ENCODE data around the gene GPR137. TPM values are rescaled to one million over a fixed set of nuclear protein-coding genes. Genes with fewer than 3 reads are reported as not detected.

The GPR137 gene
- total RNA-seq, 1 experiment from 2014 or later, result 32.4 TPM

DNA sequence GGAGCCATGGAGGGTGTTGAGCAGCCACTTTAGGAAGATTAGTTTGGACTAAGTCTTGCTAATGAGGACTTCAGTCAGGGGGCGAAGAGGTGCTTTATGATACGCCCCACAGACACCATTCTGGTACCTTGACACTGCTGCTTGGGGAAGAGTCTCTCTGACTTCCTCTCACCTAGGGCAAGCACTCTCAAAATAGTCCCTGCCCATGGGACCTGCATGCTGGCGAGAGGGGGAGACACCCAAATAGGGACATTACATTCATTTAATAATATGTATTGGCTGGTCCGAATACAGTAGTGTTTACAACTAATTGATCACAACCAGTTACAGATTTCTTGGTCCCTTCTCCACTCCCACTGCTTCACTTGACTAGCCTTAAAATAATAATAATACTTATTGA lies 10.1 kb downstream of the GPR137 start:
- no peaks in the 10 kb centered on the region for H3K79me2 ChIP-seq (ENCODE audit: low read length)
- H2AFZ ChIP-seq (ENCODE audit: low read length), result no peak overlapping the region
- no peaks in the 10 kb centered on the region for H3K9me3 ChIP-seq (ENCODE audit: low read length)
- H3K27ac ChIP-seq (ENCODE audit: low read length), result no peak overlapping the region
- BruUV-seq (replicated peaks), result no TSS peak
- no peak overlapping the region for H3K4me2 ChIP-seq (ENCODE audit: low read length)
- H3F3A ChIP-seq (ENCODE audit: low read length, unreplicated experiment), result no peaks in the 10 kb centered on the region
- intact Hi-C loops (cut with micrococcal nuclease), result no loop called here
- H3K9ac ChIP-seq (ENCODE audit: low read length), result no peak overlapping the region
- no peak overlapping the region for H3K4me3 ChIP-seq (ENCODE audit: low read length)
- DNase-seq (no peak), ATAC-seq (no peak)
- CTCF ChIA-PET, result interaction anchor here (0.9 kb wide), 1 partner anchor 19 kb away, joined by 8 read pairs; no protein-coding TSS in a partner anchor
- H3K4me1 ChIP-seq (ENCODE audit: insufficient read depth, low read length), result peaks cover 21% of the 10 kb centered on the region
- no peaks in the 10 kb centered on the region for H3K36me3 ChIP-seq (ENCODE audit: low read depth, low read length)
- POLR2A ChIA-PET (ENCODE audit: unreplicated experiment), result interaction anchor here (0.6 kb wide), 1 partner anchor 44 kb away, joined by 4 read pairs; no protein-coding TSS in a partner anchor
- peaks cover 37% of the 10 kb centered on the region for H3K27me3 ChIP-seq (ENCODE audit: low read length)
- TF ChIP-seq EZH2phosphoT487 (IDR thresholded peaks at IDR 0.05; ENCODE audit: borderline replicate concordance, low read length), result no peak
- TF ChIP-seq, protein P1, sequence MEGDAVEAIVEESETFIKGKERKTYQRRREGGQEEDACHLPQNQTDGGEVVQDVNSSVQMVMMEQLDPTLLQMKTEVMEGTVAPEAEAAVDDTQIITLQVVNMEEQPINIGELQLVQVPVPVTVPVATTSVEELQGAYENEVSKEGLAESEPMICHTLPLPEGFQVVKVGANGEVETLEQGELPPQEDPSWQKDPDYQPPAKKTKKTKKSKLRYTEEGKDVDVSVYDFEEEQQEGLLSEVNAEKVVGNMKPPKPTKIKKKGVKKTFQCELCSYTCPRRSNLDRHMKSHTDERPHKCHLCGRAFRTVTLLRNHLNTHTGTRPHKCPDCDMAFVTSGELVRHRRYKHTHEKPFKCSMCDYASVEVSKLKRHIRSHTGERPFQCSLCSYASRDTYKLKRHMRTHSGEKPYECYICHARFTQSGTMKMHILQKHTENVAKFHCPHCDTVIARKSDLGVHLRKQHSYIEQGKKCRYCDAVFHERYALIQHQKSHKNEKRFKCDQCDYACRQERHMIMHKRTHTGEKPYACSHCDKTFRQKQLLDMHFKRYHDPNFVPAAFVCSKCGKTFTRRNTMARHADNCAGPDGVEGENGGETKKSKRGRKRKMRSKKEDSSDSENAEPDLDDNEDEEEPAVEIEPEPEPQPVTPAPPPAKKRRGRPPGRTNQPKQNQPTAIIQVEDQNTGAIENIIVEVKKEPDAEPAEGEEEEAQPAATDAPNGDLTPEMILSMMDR (conservative IDR thresholded peaks at IDR 0.05; ENCODE audit: low read depth, low read length), result no peak
- TF ChIP-seq EZH2 (IDR thresholded peaks at IDR 0.05; ENCODE audit: low read length, unreplicated experiment), result no peak
- H3K9me2 ChIP-seq (replicated peaks; ENCODE audit: low read length), result no peaks in the 10 kb centered on the region
- no peaks in the 10 kb centered on the region for H4K20me1 ChIP-seq (ENCODE audit: low read length)

- no peaks in the 10 kb centered on the region for H4K20me1 ChIP-seq (ENCODE audit: low read length)
- H3K4me3 ChIP-seq (ENCODE audit: low read length), result no peak overlapping the region
- peaks cover 23% of the 10 kb centered on the region for H3K4me1 ChIP-seq (ENCODE audit: insufficient read depth, low read length)
- no peaks in the 10 kb centered on the region for H3F3A ChIP-seq (ENCODE audit: low read length, unreplicated experiment)
- DNase-seq, result peak; percentile 44
- no peaks in the 10 kb centered on the region for H3K36me3 ChIP-seq (ENCODE audit: low read depth, low read length)
- no peak overlapping the region for H3K4me2 ChIP-seq (ENCODE audit: low read length)
- ATAC-seq, result no peak
- intact Hi-C loops (cut with micrococcal nuclease), result no loop called here
- no peaks in the 10 kb centered on the region for H3K79me2 ChIP-seq (ENCODE audit: low read length)
- H3K9me3 ChIP-seq (ENCODE audit: low read length), result no peaks in the 10 kb centered on the region
- TF ChIP-seq, protein P1 (conservative IDR thresholded peaks at IDR 0.05; ENCODE audit: low read depth, low read length), result no peak
- no peak for TF ChIP-seq EZH2phosphoT487 (IDR thresholded peaks at IDR 0.05; ENCODE audit: borderline replicate concordance, low read length)
- TF ChIP-seq EZH2 (IDR thresholded peaks at IDR 0.05; ENCODE audit: low read length, unreplicated experiment), result no peak
- no peaks in the 10 kb centered on the region for H3K9me2 ChIP-seq (replicated peaks; ENCODE audit: low read length)
- no TSS peak for BruUV-seq (replicated peaks)
- ChIA-PET CTCF (interaction anchor here (0.9 kb wide), 1 partner anchor 20 kb away, joined by 8 read pairs; no protein-coding TSS in a partner anchor), POLR2A (ENCODE audit: unreplicated experiment) (no interaction called here)
- no peak overlapping the region for H3K9ac ChIP-seq (ENCODE audit: low read length)
- no peak overlapping the region for H2AFZ ChIP-seq (ENCODE audit: low read length)
- H3K27me3 ChIP-seq (ENCODE audit: low read length), result peaks cover 32% of the 10 kb centered on the region
- H3K27ac ChIP-seq (ENCODE audit: low read length), result no peak overlapping the region
These were observed 10.6 kb downstream of the GPR137 start for GRCh38 chr11:64296236-64296635.

DNA sequence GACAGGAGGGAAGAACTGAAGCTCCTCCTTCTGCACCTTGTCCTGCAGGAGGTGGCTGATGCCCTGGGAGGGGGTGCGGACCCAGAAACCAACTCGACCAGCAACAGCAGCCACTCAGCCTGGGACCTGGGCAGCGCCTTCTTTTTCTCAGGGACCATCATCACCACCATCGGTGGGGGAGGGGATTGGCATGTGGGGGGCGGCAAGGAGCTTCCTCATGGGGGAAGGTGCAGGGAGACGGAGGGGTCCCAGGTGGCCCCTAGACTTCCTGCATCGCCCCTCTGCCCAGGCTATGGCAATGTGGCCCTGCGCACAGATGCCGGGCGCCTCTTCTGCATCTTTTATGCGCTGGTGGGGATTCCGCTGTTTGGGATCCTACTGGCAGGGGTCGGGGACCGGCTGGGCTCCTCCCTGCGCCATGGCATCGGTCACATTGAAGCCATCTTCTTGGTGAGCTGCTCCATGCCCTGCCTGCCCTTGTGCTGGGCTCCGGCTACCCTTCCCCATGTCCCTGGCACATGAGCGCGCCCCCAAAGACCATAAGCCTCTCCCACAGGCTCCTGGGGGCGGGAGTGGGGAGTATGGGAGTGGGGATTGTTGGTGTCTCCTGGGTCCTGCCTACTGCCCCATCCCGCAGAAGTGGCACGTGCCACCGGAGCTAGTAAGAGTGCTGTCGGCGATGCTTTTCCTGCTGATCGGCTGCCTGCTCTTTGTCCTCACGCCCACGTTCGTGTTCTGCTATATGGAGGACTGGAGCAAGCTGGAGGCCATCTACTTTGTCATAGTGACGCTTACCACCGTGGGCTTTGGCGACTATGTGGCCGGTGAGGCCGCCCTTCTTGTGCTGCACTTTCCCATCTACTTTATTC lies 11.4 kb downstream of the GPR137 start:
- Histone ChIP-seq H3K36me3 (ENCODE audit: low read depth, low read length) (no peaks in the 10 kb centered on the region), H3K9me3 (ENCODE audit: low read length) (no peaks in the 10 kb centered on the region), H2AFZ (ENCODE audit: low read length) (no peak overlapping the region), H3K79me2 (ENCODE audit: low read length) (no peaks in the 10 kb centered on the region), H3K27me3 (ENCODE audit: low read length) (peaks cover 25% of the 10 kb centered on the region), H3K9me2 (replicated peaks; ENCODE audit: low read length) (no peaks in the 10 kb centered on the region), H3K4me1 (ENCODE audit: insufficient read depth, low read length) (peaks cover 23% of the 10 kb centered on the region), H3F3A (ENCODE audit: low read length, unreplicated experiment) (no peaks in the 10 kb centered on the region), H4K20me1 (ENCODE audit: low read length) (no peaks in the 10 kb centered on the region), H3K9ac (ENCODE audit: low read length) (no peak overlapping the region), H3K4me3 (ENCODE audit: low read length) (no peak overlapping the region), H3K4me2 (ENCODE audit: low read length) (no peak overlapping the region), H3K27ac (ENCODE audit: low read length) (no peak overlapping the region)
- no peak for TF ChIP-seq EZH2phosphoT487 (IDR thresholded peaks at IDR 0.05; ENCODE audit: borderline replicate concordance, low read length)
- TF ChIP-seq EZH2 (IDR thresholded peaks at IDR 0.05; ENCODE audit: low read length, unreplicated experiment), result no peak
- TF ChIP-seq, protein P1 (conservative IDR thresholded peaks at IDR 0.05; ENCODE audit: low read depth, low read length), result no peak
- no TSS peak for BruUV-seq (replicated peaks)
- POLR2A ChIA-PET (ENCODE audit: unreplicated experiment), result no interaction called here
- no peak for ATAC-seq
- intact Hi-C loops (cut with micrococcal nuclease), result no loop called here
- CTCF ChIA-PET, result no interaction called here
- DNase-seq, result no peak

Measured in PC-3 (cell line).